Right lung (tissue), 5 donors: ENCODE measurements around the gene REV3L. TPM values are rescaled to one million over a fixed set of nuclear protein-coding genes. Genes with fewer than 3 reads are reported as not detected.

Experiments used
- DNase-seq, 2 donors: peaks; one replicate each; pipeline ENCODE4 v3.0.0-alpha.2; 2013
- polyA plus RNA-seq, 5 donors: library from polyadenylated mRNA; unstranded; fragments of 120-200 nt; gene quantifications; one replicate each; pipeline versions ENCODE4 v1.2.1 to v1.2.3, GENCODE V29; 2013; ENCODE audit warnings: inconsistent platforms in 1 of 5, low replicate concordance in 1 of 5; ENCODE audit not compliant: insufficient read length in 5 of 5, insufficient read depth in 1 of 5

The REV3L gene
- polyA plus RNA-seq, 5 donors, result 45.5 to 67.0 (median 63.9) TPM

DNA sequence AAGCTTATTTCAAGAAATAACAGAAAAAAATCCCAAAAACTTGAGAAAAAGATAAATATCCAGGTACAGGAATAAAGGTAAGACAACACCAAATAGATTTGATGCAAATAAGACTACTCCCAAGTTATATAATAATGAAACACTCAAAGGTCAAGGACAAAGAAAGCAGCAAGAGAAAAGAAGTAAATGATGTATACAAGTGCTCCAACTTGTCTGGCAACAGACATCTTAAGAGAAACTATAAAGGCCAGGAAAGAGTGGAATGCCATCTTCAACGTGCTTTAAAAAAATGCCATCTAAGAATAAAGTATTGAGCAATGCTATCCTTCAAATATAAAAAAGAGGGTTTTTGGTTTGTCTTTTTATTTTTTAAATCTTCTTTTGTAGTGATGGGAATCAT is 54.2 kb downstream of the REV3L start:
- DNase-seq, result no peak

DNA sequence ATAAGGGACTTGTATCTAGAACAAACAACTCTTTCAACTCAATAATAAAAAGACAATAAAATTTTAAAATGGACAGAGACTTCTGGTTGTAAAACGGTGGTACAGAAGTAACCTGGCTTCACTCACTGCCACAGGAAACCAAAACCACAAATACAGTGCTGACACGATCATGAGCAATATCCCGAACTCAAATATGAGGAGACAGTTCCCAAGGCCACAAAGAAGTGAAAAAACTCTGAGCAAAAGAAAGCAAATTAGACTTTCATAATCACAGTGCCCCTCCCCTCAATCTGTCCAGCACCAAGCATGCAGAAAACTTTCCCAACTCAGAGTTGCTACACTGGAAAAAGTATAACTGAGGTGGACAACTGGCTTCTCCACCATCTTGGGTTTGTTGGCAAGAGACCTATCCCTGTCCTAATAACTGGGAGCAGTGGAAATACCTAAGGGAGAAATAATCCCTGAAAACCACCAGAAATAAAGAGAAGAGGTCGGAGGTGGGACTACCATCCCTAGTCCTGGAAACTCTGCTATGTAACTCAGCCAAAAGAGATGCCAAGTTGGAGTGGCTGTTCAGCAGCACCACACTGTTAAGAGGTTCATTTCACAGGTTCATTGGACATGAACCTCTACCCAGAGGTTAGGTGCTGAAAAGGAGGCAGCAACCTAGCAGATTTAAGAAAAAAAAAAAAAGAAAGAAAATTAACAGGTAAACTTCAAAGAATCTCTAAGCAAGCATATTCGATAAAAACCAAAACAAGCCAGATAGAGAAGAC is 55.5 kb downstream of the REV3L start:
- no peak for DNase-seq

DNA sequence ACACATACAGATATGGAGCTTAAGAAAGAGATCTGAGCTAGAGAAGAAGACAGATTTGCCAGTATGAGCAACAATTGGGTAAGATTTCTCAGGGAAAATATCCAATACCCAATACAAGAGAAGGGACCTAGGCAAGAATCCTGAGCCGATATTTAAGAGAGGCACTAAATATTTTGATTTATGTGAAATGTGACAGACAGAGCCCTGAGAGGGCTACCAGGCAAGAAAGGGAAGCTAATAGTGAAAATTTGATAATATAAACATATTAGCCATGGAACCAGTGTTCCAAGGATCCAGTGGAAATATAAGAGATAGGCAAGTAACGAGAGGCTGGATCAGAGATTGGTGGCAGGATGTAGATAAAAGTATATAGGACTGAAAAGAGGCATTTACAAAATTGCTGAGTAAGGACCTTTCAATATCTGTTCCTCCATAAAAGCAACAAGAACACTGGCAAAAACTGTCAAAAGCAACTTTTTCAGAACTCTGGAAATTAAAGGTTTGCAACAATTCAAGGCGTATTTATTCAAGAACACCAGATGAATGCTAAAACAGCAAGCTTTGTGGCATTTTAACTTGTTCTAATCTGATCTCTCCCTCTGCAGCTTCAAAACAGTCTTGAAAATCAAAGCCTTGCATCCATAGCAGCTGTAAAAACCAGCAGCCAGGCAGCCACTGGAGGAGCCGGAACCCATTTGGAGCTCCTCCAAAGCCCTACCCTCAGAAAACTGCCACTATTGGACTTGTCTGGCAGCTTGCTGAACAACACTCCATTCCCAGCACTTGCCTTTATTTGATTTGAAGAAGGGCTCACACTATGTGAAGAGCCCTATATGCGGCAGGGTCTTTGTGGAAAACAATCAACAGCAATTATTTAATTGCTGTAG is 58.8 kb downstream of the REV3L start:
- DNase-seq, result no peak

DNA sequence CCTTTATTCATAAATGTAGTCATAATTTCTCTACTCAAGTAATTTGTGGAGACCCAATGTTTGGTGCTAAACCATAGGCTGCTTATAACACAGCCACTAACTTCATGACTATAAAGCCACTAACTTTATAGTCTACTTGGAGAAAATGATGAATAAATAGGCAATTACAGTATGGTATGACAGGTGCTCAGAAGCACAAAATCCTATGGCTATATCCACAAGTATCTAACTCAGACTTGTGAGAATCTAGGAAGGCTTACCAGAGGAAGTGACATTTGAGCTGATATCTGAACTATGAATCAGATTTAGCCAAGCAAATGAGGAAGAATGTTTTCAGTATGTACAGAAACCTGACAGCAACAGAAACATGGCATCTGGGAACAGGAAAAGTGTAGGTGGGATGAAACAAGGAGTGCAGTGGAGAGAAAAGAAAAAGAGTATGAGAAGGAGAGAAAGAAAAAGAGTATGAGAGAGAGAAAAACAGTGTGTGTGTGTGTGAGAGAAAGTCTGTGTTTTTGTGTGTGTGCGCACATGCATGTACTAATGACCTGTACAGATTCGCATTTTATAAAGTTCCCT is 59.9 kb downstream of the REV3L start:
- no peak for DNase-seq

GRCh38 chr6:111418971-111419693 is 63.9 kb downstream of the REV3L start:
- DNase-seq, result no peak

GRCh38 chr6:111417946-111418345 is 65.1 kb downstream of the REV3L start:
- DNase-seq, result no peak

DNA sequence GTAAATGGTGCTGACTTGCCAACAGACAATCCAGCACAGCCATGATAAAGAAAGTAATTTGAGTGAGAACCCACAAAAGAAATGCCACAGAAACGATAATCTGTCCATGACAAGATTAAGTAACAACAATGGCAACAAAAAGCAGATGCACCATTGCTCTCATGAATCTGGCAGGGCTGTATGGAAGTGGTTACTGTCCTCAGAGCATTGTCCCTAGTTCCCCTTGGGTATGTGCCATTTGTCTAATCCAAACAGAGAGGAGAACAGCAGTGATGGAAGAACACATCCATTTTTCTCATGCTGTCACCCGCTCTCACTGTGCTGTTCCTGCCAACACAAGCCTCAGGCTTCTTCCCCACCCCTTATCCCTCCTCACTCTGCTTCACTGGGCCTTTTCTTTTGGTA is 65.8 kb downstream of the REV3L start:
- peak in 1 of 2 donors; percentile 18 for DNase-seq

- DNase-seq, result no peak
Observed at GRCh38 chr6:111416529-111416928, 66.5 kb downstream of the REV3L start.

- no peak for DNase-seq
Observed at GRCh38 chr6:111414373-111414772, 68.6 kb downstream of the REV3L start.

- no peak for DNase-seq
Observed at GRCh38 chr6:111411978-111412566, 70.9 kb downstream of the REV3L start.

DNA sequence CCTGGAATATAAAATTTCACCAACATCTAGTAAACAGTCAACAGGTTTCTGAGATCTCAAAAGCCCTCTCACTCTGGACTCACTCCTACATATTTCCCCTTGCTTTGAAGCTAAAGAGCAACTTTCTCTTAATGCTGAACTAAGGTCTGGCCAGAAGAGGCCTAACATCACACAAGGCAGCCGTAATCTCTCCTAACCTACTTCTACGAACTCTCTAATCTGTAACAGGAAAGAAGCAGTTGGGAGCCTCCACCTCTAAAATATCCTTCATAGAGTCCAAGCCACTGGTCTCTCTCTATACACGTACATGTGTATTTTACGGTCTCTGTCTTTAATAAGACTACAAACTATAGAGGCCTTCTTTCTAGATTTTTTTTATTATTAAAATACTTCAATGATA is 72.0 kb downstream of the REV3L start:
- DNase-seq, result no peak

GRCh38 chr6:111410371-111410770 is 72.6 kb downstream of the REV3L start:
- DNase-seq, result no peak

GRCh38 chr6:111409430-111409829 is 73.6 kb downstream of the REV3L start:
- DNase-seq, result no peak

DNA sequence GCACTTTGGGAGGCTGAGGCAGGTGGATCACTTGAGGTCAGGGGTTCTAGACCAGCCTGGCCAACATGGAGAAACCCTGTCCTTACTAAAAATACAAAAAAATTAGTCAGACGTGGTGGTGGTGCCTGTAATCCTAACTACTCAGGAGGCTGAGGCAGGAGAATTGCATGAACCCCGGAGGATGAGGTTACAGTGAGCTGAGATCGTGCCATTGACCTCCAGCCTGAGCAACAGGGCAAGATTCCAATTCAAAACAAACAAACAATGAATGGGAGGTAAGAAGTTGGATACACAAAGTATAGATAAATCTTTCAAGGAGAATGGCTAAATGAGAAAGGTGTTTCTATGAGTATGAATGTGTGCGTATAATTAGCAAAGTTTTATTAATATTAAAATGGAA is 75.3 kb downstream of the REV3L start:
- no peak for DNase-seq

DNA sequence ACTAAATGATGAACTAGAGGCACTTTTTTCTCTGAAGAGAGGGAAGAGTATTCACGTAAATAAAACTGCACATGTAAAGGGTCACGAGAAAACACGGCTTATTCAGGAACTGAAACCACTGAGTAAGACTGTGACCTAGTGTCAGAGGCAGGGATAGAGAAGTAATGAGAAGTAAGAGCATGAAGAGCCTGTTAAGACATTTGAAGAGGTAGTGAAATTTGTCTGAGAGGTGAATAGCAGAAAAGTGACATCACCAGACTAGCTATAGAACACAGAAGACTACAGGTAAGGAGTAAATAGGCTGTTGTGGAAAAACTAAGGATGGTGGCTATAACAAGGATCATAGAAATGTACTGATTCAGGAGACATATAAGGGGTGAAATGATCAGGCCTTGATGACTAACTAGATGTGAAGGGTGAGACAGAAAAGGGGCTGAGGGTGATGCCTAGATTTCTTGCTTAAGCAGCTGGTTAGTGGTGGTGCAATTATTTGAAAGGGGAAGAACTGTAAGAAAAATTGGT is 76.8 kb downstream of the REV3L start:
- no peak for DNase-seq

DNA sequence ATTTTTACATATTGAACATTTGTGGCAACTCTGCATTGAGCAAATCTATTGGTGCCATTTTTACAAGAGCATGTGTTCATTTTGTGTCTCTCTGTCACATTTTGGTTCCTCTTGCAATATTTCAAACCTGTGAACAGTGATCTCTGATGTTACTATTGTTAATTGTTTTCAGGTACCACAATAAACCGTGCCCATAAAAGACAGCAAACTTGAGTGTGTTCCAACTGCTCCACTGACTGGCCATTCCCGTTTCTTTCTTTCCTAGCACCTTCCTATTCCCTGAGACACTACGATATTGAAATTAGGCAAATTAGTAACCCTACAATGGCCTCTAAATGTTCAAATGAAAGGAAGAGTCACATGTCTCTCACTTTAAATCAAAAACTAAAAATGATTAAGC is 79.6 kb downstream of the REV3L start:
- no peak for DNase-seq

GRCh38 chr6:111399626-111400025 is 83.4 kb downstream of the REV3L start:
- DNase-seq, result no peak

DNA sequence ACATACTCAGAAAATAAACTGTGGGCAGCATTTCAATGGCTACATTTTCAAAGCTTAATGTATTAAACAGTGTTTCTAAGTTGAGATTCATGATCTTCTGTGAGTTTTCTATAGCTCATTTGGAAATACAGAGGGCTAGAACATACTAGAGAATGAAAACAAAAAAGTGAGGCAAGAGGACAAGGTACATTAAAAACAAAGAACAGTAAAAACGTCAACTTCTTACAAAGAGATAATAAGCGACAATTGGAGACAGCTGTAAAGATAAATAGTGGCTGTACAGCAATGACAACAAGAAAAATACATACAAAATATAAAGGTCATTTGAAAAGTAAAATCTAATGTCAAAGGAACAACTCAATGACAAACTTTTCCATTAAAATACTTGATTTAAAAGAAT is 94.3 kb downstream of the REV3L start:
- DNase-seq, result no peak

- peak in 1 of 2 donors; percentile 9 for DNase-seq
Observed at GRCh38 chr6:111382476-111383294, 100.3 kb downstream of the REV3L start.

GRCh38 chr6:111381728-111382127 is 101.3 kb downstream of the REV3L start:
- no peak for DNase-seq
